ENCODE data around the gene SPRR4.

DNA sequence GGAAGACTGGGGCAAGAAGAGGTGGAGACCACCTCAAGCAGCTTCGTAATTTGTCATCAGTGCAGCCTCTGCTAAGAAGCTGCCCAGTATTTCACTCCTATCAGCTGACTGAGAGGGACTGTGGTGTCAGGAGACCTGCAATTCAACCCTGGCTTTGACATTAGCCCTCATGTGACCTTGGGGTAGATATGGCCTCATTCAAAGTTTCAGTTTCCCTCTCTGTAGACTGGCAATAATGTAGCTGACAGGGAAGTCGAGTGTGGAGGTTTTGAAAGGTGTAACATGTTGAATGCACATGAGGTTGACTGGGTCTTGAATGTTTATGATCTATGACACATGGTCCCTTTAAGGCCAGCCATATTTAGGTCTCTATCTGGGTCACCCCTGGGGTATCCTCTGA lies 2.2 kb upstream of the SPRR4 start:
- TF ChIP-seq STAT6 (CRISPR knock-in tag; conservative IDR thresholded peaks at IDR 0.05; ENCODE audit: low read depth) (no peak), CREB1 (CRISPR knock-in tag; IDR thresholded peaks at IDR 0.05) (no peak)

Measured in WTC11 (cell line).